Activated T-cell treated with anti-CD3 and anti-CD28 coated beads for 24 hours (primary cell): ENCODE results near the gene TOP2B.

Experiments
- DNase-seq: peaks from one replicate; pipeline ENCODE4 v3.0.0-alpha.2; 2020; ENCODE audit warnings: low read depth

Gene TOP2B

DNA sequence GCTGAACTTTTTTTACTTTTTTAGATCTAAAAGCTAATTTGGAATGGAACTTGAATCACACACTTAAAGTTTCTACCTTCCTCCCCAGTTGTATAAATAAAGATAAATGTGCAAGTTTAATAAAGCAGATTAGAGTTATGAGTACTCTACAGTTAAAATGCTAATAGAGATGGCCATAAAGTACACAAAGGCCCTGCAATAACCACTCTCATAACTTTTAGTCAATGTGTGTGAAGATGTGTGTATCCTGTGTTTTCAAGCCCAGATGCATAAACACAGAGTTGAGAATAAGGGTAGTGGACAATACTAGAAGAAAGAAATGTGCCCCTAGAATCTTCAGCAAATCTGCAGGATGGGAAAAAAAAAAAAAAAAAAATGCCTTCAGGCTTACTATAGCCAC lies 45.3 kb downstream of the TOP2B start:
- DNase-seq: no peak

DNA sequence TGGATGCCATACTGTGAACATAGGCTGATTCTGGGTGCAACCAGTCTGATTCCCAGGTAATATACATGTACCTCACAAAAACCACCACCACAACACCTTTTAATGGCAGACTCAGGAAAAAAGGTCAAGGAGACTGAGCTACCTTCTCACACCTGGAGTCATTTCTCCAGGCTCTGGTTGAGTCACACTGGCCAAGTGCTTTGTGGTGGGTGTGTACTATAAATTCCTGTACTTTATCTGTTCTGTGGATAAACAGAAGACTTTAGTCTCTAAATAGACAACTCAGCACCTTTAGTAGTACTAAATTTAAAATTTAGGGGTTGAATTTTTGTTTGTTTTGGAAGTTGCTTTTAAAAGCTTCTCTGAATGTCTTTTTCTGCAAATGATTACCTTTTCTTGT lies 46.7 kb downstream of the TOP2B start:
- no peak for DNase-seq

DNA sequence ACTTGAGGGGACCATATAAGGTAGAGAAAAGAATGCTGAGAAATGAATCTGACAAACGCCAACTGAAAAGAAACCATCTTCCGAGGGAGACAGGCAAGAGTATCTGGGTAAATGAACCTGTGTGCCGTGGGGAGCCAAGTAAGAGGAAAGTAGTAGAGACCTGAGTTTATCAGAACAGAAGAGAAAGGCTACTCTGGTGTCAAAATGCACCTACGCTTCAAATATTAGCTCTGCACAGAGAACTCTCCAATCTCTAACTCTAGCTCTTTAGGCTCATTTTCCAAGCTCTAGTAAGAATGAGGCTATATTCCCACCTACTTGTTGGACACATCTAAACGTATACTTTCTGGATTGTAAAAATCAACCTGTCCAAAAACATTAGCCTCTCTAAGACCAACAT lies 53.5 kb downstream of the TOP2B start:
- DNase-seq: no peak

DNA sequence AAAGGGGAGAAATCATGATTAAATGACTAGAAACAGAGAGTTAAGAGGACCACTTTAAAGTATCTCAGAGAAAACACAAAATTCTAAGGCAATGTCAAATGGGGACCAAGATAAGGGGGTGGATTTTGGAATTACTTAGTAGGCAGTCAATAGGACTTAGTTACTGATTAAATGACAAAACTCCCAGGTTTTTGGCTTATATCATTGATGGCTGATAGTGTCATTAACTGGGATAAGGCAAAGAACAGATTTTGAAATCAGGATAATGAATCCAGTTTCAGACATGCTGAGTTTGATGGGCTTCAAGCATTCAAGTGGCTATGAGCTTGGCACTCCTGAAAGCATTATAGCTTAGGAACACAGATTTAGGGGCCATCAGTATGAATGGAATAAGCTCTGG lies 53.9 kb downstream of the TOP2B start:
- no peak for DNase-seq

DNA sequence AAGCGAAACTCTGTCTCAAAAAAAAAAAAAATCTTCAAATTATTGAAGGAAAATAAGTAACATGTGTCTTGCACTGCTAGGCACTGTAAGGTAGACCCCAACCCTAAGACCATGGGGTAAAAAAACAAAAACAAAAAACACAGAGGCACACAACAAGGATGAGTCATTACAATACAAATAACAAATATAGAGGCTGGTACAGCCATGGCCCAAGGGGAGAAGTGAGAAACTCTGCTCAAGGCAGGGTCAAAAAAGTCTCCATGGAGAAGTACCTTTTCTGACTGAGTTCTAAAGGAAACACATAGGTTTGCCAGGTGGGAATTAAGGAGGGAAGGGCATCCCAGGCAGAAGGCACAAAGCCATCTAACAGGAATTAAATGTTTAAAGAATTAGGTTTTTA lies 54.5 kb downstream of the TOP2B start:
- no peak for DNase-seq

DNA sequence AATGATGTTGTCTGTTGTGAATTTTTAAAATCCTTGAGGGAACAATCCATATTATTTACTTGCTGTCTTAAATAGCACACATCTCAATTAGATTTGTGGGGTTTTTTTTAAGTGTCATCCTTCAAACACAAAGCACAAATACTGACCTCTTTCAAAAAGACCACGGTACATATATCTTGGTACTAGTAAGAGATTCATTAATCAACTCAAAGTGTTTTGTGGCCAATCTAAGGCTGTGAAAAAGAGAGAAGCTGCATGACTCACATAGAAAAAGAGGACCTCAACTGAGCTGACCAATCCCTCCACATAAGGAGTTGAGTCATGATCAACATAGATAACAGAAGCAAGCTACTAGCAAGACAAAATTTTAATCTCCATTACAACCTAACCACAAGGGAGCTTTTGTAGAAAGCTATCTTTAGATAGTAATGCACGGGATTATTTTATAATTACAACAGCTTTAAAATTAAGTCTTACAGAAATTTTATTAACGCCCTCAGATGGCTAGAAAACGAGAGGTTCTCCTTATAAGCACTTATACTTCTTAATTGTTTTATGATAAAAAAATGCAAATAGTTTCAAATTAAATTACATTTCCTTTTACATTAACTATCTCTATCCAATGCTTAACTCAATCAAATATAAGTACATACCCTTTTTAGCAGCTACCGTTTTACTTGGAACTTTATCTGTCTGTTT lies 60.5 kb downstream of the TOP2B start:
- DNase-seq: no peak

DNA sequence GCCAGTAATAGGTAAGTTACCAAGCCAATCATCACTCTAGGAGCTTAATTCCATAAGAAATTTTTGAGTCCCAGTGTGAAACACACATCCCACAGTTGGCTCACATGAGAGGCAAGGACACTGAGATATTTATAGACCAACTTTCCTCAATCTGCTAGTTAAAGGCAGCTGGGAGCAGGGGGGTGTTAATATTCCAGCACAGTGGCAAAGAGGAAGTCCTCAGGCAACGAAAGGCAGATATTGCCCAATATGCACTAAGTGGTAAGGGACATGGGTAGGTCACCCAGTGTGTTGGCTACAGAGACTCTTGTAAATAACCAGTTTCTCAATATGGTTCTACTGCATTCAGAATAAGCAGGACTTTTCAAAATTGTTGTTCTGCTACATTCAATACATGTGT lies 61.0 kb downstream of the TOP2B start:
- DNase-seq: no peak

DNA sequence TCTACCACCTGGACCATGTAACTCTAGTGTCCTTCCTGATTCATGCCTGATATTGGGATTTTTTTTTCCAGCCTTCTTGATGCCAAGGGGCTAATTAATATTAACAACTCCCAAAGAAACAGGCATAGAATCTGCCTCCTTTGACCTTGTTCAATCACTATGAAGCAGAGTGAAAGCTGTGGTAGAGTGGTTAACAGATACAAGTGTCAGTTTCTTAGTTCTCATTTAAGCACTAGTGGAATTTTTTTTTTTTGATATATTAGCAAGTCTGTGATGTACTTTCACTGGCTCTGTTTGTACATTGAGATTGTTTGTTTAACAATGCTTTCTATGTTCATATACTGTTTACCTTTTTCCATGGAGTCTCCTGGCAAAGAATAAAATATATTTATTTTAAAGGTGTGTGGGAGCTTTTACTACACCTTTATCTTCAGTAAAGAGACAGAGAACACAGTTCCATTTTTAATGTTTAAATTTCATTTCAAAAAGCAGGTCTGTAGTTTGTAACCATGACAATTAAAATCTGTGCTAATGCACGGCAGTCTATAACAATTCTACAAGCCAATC lies 67.1 kb downstream of the TOP2B start:
- no peak for DNase-seq

DNA sequence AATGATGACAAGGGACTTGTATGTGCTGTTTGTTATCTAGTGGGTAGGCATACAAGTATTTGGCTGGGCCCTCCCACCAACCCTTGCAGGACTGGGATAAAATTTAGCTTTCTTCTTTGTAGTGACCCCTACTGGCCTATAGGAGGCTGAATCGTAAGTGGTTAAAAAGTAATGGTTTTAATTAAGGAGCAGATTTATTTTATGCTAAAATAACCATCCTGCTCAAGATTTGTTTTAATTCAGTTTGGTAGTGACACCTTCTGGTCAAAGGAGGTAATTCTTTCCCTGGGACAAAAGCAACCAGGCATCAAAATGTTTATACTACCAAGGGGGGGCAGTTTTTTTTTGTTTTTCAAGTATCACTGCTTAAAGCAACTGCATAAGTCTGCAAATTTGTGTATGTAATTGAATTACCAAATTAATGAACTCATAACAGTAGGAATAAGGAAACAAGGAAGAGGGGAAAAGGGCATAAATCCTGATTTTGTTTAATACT lies 70.7 kb downstream of the TOP2B start:
- no peak for DNase-seq

DNA sequence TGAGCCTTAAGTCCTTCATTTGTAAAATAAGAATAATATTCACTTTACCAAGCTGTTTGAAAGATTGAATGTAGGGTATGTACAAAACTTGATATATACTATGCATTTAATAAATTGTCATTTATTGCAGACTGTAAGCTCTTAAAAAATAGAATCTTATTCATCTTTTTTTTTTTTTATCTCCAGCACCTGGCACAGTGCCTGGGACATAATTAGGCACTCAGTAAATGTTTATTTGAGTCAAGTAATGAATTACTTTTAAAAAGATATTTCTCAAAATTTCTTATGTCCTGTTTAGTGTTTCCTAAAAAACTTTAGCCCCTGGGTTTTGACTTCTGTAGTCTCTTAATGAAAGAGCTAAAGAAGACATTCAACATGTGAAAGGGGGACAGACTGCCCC lies 71.7 kb downstream of the TOP2B start:
- DNase-seq: no peak

DNA sequence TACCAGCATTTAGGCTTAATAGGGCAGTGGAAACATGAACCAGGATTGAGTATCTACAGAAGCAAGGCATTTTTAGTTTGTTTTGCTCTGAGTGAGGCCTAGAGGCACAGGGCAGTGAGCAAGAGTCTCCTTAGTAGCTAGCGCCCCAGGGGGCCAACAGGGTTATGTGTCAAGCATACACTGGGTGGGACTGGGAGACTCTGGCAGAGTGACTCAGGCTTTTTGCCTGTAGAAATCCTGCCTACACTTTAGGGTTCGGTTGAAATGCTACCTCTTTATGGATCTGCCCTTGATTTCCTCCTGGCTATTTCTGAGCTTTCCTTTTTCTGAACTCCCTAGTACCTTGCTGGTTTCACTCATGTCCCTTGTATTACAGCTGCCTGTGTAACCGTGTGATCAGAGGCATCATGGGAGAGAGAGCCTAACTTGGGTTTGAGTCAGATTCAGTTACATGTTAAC lies 72.2 kb downstream of the TOP2B start:
- no peak for DNase-seq

DNA sequence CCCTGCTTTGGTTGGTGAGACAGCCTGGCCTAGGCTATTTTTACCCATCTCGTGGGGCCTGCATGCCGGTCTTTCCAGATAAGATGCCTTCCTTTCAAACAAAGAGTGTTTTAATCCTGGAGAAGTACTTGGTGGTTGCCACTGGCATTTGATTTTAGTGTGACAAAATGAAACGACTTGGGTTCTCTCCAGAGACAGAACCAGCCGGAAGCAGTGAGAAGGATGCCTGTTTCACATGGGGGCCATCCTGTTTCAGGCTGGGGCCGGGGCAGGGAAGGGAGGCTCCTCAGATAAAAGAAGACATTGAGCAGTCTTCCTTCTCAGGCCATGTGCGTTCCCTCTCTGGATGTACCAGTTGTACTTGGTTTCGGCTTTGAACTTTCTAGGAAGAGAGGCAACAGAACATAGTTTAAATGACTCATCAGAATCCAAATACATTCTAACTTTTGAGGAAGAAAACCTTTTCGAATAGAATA lies 74.9 kb downstream of the TOP2B start:
- DNase-seq: no peak

DNA sequence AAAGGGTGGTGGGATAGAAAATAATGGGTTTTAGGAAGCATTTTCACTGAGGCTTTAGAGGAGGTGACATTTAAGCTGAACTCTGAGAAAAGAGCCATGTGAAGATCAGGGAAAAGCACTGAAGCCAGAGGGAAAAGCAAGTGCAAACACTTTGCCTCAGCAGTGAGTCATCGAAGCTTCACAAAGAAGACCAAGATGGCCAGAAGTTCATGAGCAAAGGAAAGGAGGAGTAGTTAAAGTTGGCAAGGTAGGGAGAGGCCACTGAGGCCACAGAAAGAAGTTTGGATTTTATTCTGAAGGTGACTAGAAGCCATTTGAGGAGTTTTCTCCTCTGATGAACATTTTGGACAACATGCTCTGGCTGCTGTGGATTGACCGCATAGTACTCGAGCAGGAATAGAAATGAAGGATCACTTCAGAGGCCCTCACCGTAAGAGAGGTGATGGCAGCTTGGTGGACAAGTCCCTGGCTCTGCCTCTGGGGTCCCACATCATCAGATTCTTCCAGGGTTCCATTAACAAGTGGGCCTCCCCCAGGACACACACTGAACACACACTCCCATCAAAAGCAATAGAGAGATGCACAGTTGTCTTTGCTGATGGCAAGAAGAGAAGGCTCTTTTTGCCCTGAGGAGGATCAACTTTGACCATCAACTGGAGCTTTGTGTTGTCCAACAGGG lies 75.5 kb downstream of the TOP2B start:
- DNase-seq: no peak

DNA sequence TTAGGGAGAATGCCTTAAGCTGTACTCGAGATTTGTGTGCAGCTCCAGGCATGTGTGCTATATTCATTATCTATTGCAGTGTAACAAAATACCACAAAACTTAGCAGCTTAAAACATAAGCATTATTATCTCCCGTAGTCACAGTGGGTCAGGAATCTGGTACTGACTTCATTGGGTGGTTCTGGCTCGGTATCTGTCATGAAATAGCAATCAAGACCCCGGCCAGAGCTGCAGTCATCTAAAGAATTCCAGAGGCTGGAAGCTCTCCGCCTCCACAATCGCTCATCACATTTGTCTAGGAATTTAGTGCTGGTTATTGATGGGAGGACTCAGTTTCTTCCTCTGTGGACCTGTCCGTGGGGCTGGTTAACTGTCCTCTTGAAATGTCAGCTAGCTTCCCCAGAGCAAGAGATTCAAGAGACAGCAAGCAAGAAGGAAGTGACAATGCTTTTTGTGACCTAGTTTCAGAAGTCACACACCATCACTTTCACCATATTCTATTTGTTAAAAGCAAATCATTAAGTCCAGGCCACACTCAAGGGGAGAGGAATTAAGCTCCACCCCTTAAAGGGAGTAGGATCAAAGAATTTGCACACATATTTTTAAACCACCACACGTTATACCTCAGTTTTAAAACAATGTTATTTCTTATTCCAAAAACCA lies 76.1 kb downstream of the TOP2B start:
- no peak for DNase-seq

DNA sequence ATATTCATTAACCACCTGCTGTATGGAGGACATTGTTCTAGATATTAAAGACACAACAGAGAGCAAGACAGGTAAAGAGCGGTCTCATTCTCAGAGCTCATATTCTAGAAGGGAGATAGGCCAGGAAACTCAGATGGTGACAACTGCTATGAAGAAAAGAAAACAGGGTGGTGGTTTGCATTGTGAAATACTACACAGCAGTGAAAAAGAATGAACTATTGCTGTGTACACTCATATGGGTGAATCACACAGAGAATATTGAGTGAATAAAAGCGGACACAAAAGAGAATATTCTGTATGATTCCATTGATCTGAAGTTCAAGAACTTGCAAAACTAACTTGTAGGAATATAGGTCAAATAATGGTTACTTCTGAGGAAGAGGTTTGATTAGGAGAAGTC lies 76.7 kb downstream of the TOP2B start:
- DNase-seq: no peak

DNA sequence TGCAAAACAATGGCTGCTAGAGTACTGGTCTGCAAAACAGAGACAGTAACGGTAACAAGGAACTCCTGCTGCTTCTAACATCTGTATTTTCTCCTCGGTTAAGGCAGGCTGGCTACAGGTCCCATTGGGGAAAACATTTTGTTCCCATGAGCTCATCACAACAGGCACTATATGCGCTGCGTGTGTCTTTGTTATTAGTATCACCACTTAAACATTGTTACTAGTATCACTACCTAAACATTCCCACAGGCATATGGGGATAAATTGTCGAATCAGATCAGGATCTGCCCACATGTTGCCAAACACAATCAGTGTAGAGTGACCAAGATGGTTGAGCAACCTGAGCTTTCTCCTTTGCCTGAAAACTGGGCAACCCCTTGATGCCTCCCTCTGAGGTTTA lies 77.2 kb downstream of the TOP2B start:
- no peak for DNase-seq

DNA sequence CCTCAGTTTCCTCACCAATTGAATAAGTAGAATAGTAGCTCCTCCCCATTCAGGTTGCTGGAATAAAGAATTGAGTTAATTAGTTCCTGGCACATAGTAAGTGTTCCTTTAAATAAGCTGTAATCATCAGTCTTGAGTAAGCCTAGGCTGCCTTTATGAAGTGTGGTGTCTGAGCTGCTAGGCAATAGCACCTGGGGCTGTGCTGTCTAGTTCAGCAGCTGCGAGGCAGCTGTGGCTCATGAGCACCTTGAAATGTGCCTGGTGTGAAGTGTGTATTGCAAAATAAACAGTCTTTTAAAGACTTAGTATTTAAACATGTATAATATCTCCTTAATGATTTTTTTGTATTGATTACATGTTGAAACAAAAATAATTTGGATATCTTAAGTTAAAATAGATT lies 77.6 kb downstream of the TOP2B start:
- DNase-seq: no peak

DNA sequence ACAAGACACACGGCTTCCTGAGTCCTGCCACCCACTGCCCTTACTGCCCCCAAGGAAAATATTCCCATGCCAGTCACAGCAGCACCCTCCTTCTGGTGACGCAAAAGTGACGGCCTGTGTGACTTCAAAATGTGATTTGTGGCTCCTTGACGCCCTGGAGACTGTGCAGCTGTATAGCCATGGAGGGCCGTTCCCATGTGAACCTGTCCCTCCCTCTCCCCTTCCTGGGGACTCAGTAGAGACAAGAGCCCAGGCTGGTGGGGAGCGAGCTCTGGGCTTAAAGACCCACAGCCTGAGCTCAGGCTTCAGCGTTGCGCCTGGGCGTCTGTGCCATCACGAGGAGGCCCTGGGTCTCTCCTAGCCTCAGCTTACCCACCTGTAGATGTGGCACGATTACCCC lies 78.2 kb downstream of the TOP2B start:
- DNase-seq: no peak

DNA sequence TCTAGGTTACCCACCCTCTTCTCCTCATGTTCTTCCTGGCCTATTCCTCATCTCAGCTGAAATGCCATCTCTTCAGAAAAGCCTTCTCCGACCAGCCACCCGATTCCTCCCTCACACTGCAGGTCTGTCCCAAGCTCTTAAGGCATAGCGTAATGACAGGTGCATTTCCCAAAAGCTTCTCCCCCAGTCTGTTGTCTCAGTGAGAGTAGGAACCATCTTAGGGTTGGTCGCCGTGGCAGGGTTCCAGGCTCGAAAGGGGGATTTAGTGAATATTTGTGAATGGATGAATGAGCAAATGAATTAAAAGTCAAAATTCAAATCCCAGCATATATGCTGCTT lies 78.6 kb downstream of the TOP2B start:
- DNase-seq: no peak

DNA sequence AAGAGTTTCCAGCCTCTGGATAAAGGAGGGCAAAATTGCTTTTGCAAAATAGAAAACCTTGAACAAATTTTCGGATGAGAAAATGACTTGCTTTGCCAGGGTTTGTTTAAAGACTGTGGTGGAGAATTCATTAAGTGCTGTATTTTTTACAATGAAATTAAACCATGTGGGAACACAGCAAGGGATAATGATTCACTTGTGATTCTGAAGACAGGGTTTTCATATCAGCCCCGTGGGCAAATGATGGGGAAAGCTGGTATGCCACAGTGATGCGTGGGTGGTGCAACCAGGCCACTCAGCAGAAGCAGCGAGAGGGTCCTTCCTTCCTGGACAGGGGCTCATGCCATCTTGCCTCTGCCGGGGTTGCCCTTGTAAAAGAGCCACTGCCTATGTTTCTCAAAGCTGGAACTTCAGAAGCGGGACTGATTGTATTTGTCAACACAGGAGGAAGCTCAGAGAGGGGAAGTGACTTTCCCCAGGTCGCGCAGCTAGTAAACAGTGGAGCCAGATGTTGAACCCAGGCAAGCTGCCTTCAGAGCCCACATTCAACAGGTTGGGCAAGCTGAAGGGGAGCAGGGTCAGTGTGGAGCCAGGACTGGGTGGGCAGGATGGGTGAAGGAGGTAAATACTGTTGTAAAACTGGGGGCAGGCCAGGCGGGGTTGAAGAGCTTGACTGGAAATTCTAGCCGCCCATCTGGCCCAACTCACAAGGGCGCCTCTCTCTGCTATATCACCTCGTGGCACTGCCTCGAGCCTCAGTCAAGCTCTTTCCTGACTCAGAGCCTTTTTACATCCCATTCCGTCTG lies 79.1 kb downstream of the TOP2B start:
- DNase-seq: no peak

DNA sequence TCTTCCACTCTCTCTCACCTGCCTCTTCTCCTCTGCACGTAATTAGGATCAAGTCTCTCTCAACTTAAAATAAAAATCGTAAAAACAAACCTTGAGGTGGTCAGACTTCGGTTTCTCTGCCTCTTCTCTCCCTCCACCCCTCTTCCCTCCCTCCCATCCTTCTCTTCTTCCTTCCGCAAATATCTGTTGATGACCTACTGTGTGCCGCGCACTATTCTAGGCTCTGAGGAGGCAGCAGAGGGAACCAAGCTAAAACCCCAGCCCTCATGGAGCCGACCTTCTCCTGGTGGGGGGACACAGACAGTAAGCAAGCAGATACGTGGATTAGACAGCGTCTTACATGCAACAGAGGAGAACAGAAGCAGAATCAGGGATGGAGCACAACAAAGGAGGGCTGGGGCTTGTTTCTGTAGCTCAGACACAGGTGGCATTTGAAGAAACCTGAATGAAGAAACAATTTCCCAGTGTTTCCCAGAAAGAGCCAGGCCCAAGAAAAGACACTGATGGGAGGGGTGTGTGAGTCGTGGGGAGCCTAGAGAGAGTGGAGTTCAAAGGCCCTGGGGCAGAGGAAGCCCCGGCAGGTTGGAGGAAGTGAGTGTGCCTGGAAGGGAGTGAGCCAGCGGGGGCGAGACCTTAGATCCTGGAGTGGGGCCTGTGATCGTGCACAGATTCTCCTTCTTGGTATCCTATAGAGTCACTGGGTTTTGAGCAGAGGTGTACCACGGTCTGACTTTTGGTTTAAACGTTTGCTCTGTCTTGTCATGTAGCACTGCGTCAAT lies 80.5 kb downstream of the TOP2B start:
- DNase-seq: no peak
